ENCODE data around the gene RETNLB. TPM values are rescaled to one million over a fixed set of nuclear protein-coding genes. Genes with fewer than 3 reads are reported as not detected.

RETNLB gene
- total RNA-seq, 4 donors from 2014 or later, result not detected

DNA sequence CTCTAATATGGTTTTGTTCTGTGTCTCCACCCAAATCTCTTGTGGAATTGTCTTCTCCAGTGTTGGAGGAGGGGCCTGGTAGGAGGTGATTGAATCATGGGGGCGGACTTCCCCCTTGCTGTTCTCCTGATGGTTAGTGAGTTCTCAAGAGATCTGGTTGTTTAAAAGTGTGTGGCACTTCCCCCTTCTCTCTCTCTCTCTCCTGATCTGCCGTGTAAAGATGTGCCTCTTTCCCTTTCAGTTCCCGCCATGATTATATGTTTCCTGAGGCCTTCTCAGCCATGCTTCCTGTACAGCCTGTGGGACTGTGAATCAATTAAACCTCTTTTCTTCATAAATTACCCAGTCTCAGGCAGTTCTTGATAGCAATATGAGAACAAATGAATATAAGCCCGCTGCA lies 33.1 kb downstream of the RETNLB start:
- no peaks in the 10 kb centered on the region for H3K4me1 ChIP-seq
- H3K36me3 ChIP-seq, result no peaks in the 10 kb centered on the region
- no peaks in the 10 kb centered on the region for H3K27me3 ChIP-seq
- H3K27ac ChIP-seq, result no peak overlapping the region
- TF ChIP-seq, protein P1, sequence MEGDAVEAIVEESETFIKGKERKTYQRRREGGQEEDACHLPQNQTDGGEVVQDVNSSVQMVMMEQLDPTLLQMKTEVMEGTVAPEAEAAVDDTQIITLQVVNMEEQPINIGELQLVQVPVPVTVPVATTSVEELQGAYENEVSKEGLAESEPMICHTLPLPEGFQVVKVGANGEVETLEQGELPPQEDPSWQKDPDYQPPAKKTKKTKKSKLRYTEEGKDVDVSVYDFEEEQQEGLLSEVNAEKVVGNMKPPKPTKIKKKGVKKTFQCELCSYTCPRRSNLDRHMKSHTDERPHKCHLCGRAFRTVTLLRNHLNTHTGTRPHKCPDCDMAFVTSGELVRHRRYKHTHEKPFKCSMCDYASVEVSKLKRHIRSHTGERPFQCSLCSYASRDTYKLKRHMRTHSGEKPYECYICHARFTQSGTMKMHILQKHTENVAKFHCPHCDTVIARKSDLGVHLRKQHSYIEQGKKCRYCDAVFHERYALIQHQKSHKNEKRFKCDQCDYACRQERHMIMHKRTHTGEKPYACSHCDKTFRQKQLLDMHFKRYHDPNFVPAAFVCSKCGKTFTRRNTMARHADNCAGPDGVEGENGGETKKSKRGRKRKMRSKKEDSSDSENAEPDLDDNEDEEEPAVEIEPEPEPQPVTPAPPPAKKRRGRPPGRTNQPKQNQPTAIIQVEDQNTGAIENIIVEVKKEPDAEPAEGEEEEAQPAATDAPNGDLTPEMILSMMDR (IDR thresholded peaks at IDR 0.05), result no peak
- TF ChIP-seq POLR2A (IDR thresholded peaks at IDR 0.05), result no peak
- H3K4me3 ChIP-seq, result no peak overlapping the region
- 55 to 73% methylated on average over 4 of the region's 4 CpGs for WGBS, 2 donors
- intact Hi-C loops (cut with DNase I), result no loop called here
- no peak for DNase-seq
- no peaks in the 10 kb centered on the region for H3K9me3 ChIP-seq

DNA sequence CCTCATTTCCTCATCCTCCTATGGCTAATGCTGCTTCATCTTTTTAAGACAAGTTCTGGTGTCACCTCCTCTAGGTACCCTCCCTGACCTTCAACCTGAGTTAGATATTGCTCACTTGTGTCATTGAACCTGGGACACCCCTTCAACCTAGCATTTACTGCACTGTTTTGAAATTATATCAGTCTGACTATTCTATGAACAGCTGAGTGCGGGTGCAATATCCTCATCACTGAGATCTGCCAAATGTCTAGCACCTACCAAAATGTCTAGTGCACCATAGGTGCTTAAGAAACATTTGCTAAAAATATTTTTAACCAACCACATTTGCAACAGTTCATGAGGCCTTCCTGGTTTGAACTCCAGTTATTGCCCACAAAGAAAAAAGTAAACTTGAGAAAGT lies 34.5 kb downstream of the RETNLB start:
- TF ChIP-seq, protein P1 (IDR thresholded peaks at IDR 0.05), result no peak
- no peak for TF ChIP-seq POLR2A (IDR thresholded peaks at IDR 0.05)
- Histone ChIP-seq H3K36me3 (no peaks in the 10 kb centered on the region), H3K27me3 (no peaks in the 10 kb centered on the region), H3K9me3 (no peaks in the 10 kb centered on the region), H3K4me3 (no peak overlapping the region), H3K4me1 (no peaks in the 10 kb centered on the region), H3K27ac (no peak overlapping the region)
- 27 to 86% methylated on average over 1 of the region's 1 CpG for WGBS, 2 donors
- intact Hi-C loops (cut with DNase I), result no loop called here
- DNase-seq, result no peak

DNA sequence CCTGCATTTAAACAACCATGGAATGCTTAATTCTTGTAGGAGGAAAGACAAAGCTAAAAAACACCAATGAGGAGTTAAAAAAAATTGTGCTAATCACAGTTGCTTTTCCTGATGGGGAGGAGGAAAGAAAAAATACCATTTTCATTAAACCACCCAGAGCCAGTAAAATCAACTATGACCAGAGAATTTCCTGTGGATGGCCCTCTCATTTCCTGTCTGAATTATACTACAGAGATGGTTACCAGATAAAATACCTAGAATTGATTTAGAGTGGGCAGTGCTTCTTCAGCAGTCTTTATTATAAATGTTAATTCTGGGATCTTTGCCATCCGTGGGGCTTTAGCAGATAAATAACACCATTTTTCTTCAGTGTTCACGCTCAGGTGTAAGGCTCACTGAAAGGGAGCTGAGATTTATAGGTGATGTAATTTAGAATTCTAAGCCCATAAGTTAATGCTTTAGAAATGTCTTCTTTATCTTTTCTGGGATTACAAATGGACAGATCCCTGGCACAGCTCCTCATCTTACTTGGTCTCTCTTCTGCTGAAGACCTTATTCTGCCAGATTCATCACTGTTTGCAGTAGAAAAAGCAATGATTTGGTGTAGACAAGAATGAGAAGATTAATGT lies 37.9 kb downstream of the RETNLB start:
- intact Hi-C loops (cut with DNase I), result no loop called here
- 33 to 55% methylated on average over 2 of the region's 2 CpGs for WGBS, 2 donors

DNA sequence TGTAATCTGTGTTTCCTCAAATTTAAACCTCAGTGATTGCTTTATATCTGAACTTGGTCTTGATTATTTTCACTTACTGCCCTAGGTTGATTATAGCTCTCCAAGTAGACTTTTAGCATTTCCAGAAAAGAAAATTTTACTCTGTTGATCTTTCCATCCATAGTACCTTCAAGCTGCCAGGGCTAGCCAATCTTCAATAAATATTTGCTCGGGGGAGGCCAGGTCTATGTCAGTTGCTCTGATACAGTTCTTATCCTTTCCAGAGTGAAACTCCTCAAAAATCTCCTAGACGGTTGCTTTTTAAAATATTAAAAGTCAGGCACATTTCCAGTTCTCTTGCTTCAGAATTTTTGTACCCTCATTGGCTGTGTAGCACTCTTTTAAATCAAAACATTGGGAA lies 38.8 kb downstream of the RETNLB start:
- WGBS, 2 donors, result 34 to 50% methylated on average over 2 of the region's 2 CpGs
- H3K9me3 ChIP-seq, result no peaks in the 10 kb centered on the region
- no peak overlapping the region for H3K27ac ChIP-seq
- no peaks in the 10 kb centered on the region for H3K36me3 ChIP-seq
- no peaks in the 10 kb centered on the region for H3K4me1 ChIP-seq
- TF ChIP-seq, protein P1 (IDR thresholded peaks at IDR 0.05), result no peak
- no peak for TF ChIP-seq POLR2A (IDR thresholded peaks at IDR 0.05)
- intact Hi-C loops (cut with DNase I), result no loop called here
- DNase-seq, result no peak
- no peak overlapping the region for H3K4me3 ChIP-seq
- no peaks in the 10 kb centered on the region for H3K27me3 ChIP-seq

More for the DNA sequence above, 37.9 kb downstream of the RETNLB start:
- no peak overlapping the region for H3K4me3 ChIP-seq
- no peak for TF ChIP-seq POLR2A (IDR thresholded peaks at IDR 0.05)
- TF ChIP-seq, protein P1 (IDR thresholded peaks at IDR 0.05), result no peak
- H3K9me3 ChIP-seq, result no peaks in the 10 kb centered on the region
- H3K4me1 ChIP-seq, result no peaks in the 10 kb centered on the region
- H3K36me3 ChIP-seq, result no peaks in the 10 kb centered on the region
- H3K27ac ChIP-seq, result no peak overlapping the region
- no peaks in the 10 kb centered on the region for H3K27me3 ChIP-seq
- no peak for DNase-seq

DNA sequence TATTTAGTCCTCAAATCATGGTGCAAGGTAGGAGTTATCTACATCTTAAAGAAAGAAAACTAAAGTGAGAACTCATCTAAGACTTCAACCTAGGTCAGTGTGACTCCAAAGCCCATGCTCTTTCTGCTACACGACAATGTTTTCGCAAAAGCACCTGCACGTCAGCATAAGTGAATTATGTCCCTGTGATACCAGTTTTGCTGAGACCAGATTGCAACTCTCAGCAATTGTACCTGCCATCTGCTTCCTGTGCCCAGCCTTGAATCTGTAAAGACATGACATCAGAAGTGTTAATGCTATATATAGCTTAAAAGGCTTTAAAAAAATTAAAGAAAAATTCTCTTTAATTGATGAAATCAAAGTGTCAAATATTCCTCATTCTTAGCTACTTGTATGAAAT lies 43.4 kb downstream of the RETNLB start:
- no peaks in the 10 kb centered on the region for H3K36me3 ChIP-seq
- intact Hi-C loops (cut with DNase I), result no loop called here
- H3K9me3 ChIP-seq, result no peaks in the 10 kb centered on the region
- no peaks in the 10 kb centered on the region for H3K4me1 ChIP-seq
- WGBS, 2 donors, result 66 to 69% methylated on average over 3 of the region's 3 CpGs
- TF ChIP-seq, protein P1 (IDR thresholded peaks at IDR 0.05), result no peak
- TF ChIP-seq POLR2A (IDR thresholded peaks at IDR 0.05), result no peak
- no peak overlapping the region for H3K4me3 ChIP-seq
- DNase-seq, result no peak
- no peak overlapping the region for H3K27ac ChIP-seq
- no peaks in the 10 kb centered on the region for H3K27me3 ChIP-seq
